ENCODE data around the gene FLNB. TPM values are rescaled to one million over a fixed set of nuclear protein-coding genes. Genes with fewer than 3 reads are reported as not detected.

FLNB gene
- 189 TPM for polyA plus RNA-seq (2013, experiment 1 of 2; ENCODE audit: insufficient read length)
- 194 TPM for polyA plus RNA-seq (2013, experiment 2 of 2; ENCODE audit: insufficient read length)

- peak; percentile 74 for DNase-seq
Measured at GRCh38 chr3:58008141-58009025, at the start of gene FLNB. Gene FLNB (plus strand): TSS chr3:58008422. CDS start chr3:58008565, 143 bp downstream.

DNA sequence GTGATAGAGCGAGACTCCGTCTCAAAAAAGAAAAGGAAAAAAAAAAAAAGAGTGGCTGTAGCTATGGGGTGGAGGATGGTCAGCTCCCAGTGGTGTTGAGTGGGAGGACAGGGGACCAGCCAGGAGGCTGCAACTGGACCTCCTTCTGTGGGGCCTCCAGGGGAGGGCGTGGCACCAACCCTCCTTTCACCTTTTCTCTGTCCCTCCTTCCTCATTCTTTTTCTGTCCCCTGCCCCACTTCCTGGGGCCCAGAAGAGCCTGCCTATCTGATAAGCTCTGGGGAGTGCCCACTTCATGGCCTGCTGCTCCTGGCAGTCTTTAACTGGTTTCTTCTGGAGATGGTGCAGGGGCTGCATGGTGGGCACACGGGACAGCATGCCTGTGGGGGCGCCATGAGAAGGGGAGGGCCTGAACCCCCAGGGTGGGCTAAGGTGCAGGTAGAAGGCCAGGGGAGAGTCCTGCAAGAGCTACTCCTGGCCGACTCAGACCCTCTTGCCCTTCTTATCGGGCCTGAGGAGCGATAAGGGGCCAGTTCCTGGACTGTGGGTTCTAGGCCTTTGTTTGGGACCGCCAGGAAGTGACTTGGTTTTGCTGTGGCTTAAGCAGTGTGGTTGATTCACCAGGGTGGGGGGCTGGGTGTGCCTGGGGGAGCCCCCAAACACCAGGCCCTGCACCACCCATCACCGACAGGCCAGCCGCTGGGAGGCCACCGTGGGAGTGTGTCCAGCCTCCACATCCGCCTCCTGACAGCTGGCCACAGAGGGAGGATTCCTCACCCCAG lies 49.4 kb upstream of the FLNB start:
- DNase-seq, result no peak

DNA sequence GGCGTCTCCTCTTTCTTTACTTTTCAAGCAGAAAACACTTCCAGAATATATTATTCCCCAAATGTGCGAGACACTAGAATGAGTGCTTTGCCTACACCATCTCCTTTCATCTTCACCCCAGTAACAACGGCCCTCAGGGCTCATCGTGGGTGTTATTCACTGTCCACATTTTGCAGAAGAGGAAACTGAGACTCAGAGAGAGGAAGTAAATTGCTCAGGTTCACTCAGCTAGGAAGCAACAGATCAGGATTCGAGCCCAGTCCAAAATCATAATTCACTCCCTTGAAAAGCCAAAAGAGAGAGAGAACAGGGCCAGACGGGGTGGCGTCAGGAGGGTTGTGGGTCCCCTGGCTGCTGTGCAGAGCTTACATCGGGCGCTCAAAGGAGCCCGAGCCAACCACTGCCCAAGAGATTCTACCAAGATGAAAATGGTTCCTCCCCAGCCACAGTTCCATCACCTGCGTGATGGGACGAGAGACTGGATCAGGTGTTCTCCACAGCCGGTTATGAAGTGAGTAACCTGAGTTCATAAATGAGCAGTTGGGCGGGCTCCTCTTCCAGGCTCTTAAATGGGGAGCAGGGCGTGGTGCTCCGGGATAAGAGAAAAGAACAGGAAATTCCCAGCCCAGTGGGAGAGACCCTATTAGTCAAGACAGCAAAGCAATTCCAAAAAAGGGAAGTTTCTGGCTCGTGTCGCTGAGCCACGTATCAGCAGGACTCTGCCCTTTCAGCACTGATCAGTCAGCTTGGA lies 48.6 kb upstream of the FLNB start:
- DNase-seq, result peak; percentile 56

DNA sequence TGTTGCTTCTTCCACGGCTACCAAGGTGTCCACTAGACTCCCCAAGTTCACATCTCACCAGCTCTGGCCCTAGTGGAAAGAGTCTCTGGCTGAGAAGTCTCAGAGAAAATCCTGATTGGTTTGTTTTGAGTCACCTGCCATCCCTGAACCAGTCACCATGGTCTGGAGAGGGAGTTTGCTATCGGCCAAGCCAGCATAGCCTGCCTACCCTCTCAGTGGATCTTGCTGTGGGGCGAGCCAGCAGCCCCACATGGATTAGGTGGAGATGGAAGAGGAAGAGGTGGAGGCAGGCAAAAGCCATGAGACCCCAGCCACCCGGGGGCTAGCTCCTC lies 48.1 kb upstream of the FLNB start:
- DNase-seq, result no peak

DNA sequence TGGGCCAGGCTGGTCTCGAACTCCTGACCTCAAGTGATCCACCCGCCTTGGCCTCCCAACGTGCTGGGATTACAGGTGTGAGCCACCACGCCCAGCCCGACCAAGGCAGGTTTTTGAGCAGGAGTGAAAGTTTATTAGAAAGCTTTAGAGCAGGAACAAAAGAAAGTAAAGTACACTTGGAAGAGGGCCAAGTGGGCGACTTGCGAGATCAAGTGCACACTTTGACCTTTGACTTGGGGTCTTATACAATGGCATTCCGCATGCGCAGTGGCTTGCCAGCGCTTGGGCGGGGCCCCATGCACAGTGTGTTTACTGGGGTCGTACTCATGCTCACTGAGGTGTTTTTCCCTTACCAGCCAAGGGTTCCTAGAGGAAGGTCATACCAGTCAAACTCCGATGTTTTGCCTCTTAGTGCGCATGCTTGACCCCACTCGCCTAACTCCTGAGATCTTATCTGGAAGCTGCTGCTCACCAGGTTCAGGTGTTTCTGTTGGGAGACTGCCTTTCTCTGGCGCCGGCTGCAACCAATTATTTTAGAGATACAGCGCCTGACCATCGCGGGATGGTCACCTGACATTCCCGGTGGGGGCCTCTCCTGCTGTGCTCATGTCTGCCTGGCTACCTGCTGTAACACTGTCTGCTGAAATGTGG lies 46.9 kb upstream of the FLNB start:
- no peak for DNase-seq

DNA sequence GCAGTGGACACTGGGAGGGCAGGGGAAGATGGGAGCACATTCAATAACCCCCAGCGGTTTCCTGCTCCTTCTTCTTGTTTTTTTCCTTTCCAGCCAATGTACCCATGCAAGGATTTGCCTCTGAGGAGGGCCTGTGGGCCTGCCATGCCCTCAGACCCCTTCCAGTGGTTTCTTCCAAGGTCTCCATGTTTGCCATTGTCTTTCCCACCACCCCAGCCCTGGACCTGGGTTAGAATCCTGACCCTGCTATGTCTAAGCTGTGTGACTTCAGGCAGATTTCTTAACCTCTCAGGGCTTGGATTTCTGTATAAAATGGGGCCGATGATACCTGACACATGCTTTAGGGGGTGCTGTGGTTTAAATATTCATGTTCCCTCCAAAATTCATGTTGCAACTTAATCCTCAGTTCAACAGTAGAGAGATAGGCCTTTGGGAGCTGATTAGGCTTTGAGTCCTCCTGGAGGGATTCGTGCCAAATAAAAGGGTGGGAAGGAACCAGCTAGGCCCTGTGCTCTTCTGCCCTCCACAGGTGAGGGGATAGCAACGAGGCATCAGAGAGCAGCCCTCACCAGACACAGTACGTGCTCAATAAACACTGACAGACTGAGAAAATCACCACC lies 46.3 kb upstream of the FLNB start:
- peak; percentile 53 for DNase-seq

- DNase-seq, result no peak
Measured at GRCh38 chr3:57962448-57962834, 45.8 kb upstream of the FLNB start.

DNA sequence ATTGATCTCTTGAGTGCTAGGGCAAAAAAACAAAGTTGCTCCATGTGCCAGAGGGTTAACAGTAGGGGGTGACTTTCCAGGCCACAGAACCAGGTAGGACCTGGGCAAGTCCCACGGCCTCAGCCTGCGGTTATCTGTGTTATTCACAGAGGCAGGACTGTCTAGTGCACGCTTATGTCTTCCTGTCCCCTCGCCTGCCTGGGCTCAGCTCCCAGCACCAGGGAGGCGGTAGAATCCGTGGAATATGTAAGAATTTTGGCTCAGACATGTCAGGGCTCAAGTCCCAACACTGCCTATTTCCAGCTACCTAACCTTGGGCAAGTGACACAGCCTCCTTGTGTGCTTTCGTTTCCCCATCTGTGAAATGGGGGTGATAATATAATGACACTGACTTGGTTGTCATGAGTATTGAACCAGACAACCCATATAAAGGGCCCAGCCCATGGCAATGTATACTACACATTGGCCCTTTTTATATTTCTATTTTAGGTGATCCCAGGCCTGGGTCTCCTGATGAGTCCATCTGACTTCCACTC lies 44.3 kb upstream of the FLNB start:
- no peak for DNase-seq

DNA sequence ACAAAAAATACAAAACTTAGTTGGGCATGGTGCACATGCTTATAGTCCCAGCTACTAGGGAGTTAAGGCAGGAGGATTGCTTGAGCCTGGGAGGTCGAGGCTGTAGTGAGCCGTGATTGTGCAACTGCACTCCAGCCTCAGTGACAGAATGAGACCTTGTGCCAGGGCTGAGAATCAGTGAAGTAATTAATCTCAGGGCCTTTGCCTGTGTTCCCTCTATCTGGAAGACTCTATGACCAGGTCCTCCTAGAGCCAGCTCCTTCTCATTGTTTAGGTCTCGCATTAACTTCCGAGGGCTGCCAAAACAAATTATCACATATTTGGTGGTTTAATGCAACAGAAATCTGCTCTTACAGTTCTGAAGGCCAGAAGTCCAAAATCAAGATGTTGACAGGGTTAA lies 41.4 kb upstream of the FLNB start:
- peak; percentile 56 for DNase-seq

DNA sequence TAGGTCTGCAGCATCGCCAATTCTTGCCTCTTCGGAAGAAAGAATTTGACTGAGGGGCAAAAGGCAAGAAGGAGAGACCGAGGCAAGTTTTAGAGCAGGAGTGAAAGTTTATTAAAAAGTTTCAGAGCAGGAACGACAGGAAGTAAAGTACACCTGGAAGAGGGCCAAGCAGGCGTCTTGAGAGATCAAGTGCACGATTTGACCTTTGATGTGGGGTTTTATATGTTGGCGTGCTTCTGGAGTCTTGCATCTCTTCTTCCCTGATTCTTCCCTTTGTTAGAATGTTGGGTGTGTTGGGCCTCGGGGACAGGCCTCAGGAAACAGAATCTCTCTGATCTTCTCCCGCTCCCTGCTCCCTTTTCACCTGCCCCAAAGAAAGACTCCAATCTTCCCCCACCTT lies 40.6 kb upstream of the FLNB start:
- no peak for DNase-seq

DNA sequence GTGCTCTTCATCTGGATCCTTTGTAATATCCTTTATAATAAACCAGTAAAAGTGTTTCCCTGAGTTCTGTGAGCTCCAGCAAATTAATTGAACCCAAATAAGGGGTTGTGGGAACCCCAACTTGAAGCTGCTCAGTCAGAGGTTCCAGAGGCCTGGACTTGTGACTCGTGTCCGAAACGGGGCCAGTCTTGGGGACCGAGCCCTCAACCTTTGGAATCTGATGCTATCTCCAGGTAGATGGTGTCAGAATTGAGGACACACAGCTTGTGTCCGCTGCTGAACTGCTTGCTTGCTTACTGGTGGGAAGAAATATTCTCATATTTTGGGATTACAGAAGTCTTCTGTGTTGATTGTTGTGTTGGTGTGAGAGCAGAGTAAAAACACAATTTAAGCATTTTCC lies 39.7 kb upstream of the FLNB start:
- no peak for DNase-seq

- no peak for DNase-seq
Measured at GRCh38 chr3:57971975-57972374, 36.2 kb upstream of the FLNB start.

DNA sequence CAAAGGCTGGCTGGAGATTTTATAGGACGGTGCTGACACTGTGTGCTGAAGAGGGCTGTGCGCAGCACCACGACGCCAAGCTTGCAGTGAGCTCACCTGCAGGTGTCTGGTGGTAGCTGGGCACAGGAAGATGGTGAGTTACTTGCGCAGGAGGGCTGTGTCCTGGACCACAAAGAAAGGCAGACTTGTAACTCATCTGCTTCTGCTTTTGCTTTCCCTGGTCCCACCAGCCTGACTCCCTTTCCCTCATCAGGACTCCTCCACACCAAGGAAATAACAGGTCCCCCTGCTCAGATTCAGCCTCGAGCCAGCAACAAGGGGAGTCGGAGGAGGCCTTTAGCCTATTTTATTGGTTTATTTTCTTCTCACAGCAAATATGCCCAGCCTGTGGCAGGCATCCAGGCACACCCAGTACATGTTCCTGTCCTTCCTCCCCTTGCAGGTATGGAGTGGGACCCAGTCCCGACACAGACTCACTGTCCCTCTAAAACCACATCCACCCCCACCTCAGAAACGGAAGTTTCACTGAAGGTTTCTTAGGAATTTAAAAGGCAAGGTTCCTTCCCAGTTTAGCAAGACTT lies 35.6 kb upstream of the FLNB start:
- no peak for DNase-seq

- DNase-seq, result no peak
Measured at GRCh38 chr3:57973715-57974477, 34.3 kb upstream of the FLNB start.

DNA sequence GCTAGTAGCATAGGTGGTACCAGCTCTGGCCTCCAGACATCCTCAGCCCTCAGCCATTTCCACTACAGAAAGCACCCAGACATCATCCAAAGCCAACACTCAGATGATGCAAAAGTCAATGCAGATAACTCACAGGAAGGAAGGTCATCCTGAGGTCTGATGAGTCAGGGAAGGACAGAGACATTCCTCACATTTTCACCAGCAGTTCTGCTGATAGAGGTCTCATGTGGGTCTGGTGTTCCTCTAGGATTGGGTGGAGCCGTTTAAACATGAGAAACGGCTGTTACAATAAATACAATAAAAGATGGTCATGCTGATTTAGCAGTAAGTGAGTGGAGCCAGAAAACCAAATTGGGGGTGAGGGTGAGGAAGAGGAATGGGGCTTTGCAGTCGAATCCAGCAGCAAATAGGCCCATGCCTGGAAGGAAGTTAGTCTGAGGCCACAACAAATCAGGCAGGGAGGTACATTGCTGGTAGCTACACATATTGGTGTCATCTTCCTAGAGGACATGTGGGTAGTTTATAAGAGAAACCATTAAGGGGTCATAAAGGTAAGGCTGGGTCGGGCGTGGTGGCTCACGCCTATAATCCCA lies 33.3 kb upstream of the FLNB start:
- DNase-seq, result peak; percentile 98

- DNase-seq, result no peak
Measured at GRCh38 chr3:57977818-57978235, 30.4 kb upstream of the FLNB start.

- DNase-seq, result no peak
Measured at GRCh38 chr3:57978316-57978715, 29.9 kb upstream of the FLNB start.

- no peak for DNase-seq
Measured at GRCh38 chr3:57980416-57980815, 27.8 kb upstream of the FLNB start.

GRCh38 chr3:57981483-57982087 lies 26.6 kb upstream of the FLNB start:
- DNase-seq, result no peak
